Activated CD4-positive, alpha-beta memory T cell treated with anti-CD3 and anti-CD28 coated beads for 36 hours (primary cell): ENCODE results near the gene ACOX3. TPM values are rescaled to one million over a fixed set of nuclear protein-coding genes. Genes with fewer than 3 reads are reported as not detected.
"Not testable (repeated sequence)": the region's sequence is repeated elsewhere in the genome, so short reads cannot be mapped to it uniquely, and the experiment has no call there.

Source experiments
- CTCF ChIA-PET: fragments of 350-600 bp; sonication (Branson Sonifier 250); formaldehyde crosslinking; loops from one replicate; lab custom pipeline; 2021; ENCODE audit warnings: antibody characterized with exemption, inconsistent platforms; lab: Charles Lee
- POLR2A ChIA-PET: fragments of 350-600 bp; sonication (Branson Sonifier 250); formaldehyde crosslinking; loops from one replicate; lab custom pipeline; 2021; ENCODE audit warnings: antibody characterized with exemption; lab: Charles Lee
- DNase-seq: peaks from one replicate; pipeline ENCODE4 v3.0.0-alpha.2; 2020
- H3K27ac Mint-ChIP-seq: one replicate; pipeline ENCODE4 v1.8.0; 2021; ENCODE audit warnings: mixed read lengths
- H3K27me3 Mint-ChIP-seq: one replicate; pipeline ENCODE4 v1.8.0; 2021; ENCODE audit warnings: mixed read lengths
- H3K36me3 Mint-ChIP-seq: one replicate; pipeline ENCODE4 v1.8.0; 2021; ENCODE audit warnings: mixed read lengths
- H3K4me1 Mint-ChIP-seq: one replicate; pipeline ENCODE4 v1.8.0; 2021; ENCODE audit warnings: low read depth, mixed read lengths
- H3K4me3 Mint-ChIP-seq: one replicate; pipeline ENCODE4 v1.8.0; 2021; ENCODE audit warnings: mild to moderate bottlenecking, mixed read lengths
- H3K9me3 Mint-ChIP-seq: one replicate; pipeline ENCODE4 v1.8.0; 2021; ENCODE audit warnings: mixed read lengths
- intact Hi-C: fragments of 100-400 bp; cut with micrococcal nuclease; formaldehyde crosslinking; loops from one replicate; pipeline ENCODE4 v1.15.1; 2023
- total RNA-seq, 2 experiments: library from RNA; stranded (reverse); gene quantifications; one replicate each; pipeline ENCODE4 v1.2.3, GENCODE V29; 2021

ACOX3 gene
- total RNA-seq, 2 experiments from 2014 or later: 42.3 to 45.8 TPM

- CTCF ChIA-PET: interaction anchor here (1.0 to 2.1 kb wide), 5 partner anchors 8 to 52 kb away, joined by 3 to 13 read pairs (median 3); partner anchors contain the start of genes ACOX3 and TRMT44
- peak; percentile 18 for DNase-seq
- Mint-ChIP-seq H3K36me3 (peaks cover 3% of the 10 kb centered on the region), H3K4me1 (peaks cover 27% of the 10 kb centered on the region), H3K4me3 (peak overlapping the region; percentile 97), H3K27ac (peak overlapping the region; percentile 89), H3K27me3 (no peaks in the 10 kb centered on the region), H3K9me3 (no peaks in the 10 kb centered on the region)
- POLR2A ChIA-PET: interaction anchor here (1.8 to 2.2 kb wide), 3 partner anchors 8 to 13 kb away, joined by 5 to 12 read pairs (median 10); partner anchors contain the start of genes ACOX3 and TRMT44
- intact Hi-C loops: loop anchor here (1.0 kb wide), 1 partner anchor 12 kb away; the partner anchor contains the start of genes ACOX3 and TRMT44
Measured at GRCh38 chr4:8427761-8428287, 12.7 kb downstream of the ACOX3 start.

DNA sequence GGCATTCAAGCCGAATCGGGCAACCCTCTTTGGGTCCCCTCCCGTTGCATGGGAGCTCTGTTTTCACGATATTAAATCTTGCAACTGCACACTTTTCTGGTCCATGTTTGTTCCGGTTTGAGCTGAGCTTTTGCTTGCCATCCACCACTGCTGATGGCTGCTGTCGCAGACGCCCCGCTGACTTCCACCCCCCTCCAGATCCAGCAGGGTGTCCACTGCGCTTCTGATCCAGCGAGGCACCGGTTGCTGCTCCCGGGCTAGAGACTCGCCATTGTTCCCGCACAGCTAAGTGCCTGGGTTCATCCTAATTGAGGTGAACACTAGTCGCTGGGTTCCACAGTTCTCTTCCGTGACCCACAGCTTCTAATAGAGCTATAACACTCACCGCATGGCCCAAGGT is 13.3 kb downstream of the ACOX3 start:
- H3K36me3 Mint-ChIP-seq: peaks cover 3% of the 10 kb centered on the region
- H3K4me3 Mint-ChIP-seq: peak overlapping the region; percentile 97
- no peak for DNase-seq
- H3K9me3 Mint-ChIP-seq: no peaks in the 10 kb centered on the region
- ChIA-PET POLR2A (interaction anchor here (1.8 to 2.2 kb wide), 3 partner anchors 7 to 13 kb away, joined by 5 to 12 read pairs (median 10); partner anchors contain the start of genes ACOX3 and TRMT44), CTCF (no interaction called here)
- no peaks in the 10 kb centered on the region for H3K27me3 Mint-ChIP-seq
- peaks cover 27% of the 10 kb centered on the region for H3K4me1 Mint-ChIP-seq
- no peak overlapping the region for H3K27ac Mint-ChIP-seq
- intact Hi-C loops: no loop called here

DNA sequence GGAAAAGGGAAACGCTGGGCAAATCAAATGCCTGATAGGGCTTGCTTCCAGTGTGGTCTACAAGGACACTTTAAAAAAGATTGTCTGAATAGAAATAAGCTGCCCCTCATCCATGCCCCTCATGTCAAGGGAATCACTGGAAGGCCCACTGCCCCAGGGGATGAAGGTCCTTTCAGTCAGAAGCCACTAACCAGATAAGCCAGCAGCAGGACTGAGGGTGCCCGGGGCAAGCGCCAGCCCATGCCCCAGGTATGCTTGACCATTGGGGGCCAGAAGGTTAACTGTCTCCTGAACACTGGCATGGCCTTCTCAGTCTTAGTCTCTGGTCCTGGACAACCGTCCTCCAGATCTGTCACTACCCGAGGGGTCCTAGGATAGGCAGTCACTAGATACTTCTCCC is 17.7 kb downstream of the ACOX3 start:
- Mint-ChIP-seq H3K4me1 (peaks cover 49% of the 10 kb centered on the region), H3K27me3 (no peaks in the 10 kb centered on the region), H3K4me3 (no peak overlapping the region), H3K9me3 (no peaks in the 10 kb centered on the region), H3K36me3 (peaks cover 6% of the 10 kb centered on the region), H3K27ac (no peak overlapping the region)
- POLR2A ChIA-PET: no interaction called here
- intact Hi-C loops: no loop called here
- no peak for DNase-seq
- CTCF ChIA-PET: no interaction called here

GRCh38 chr4:8422327-8422726 is 18.2 kb downstream of the ACOX3 start:
- no peaks in the 10 kb centered on the region for H3K27me3 Mint-ChIP-seq
- peaks cover 6% of the 10 kb centered on the region for H3K36me3 Mint-ChIP-seq
- intact Hi-C loops: no loop called here
- ChIA-PET CTCF (no interaction called here), POLR2A (no interaction called here)
- peaks cover 47% of the 10 kb centered on the region for H3K4me1 Mint-ChIP-seq
- no peak overlapping the region for H3K27ac Mint-ChIP-seq
- no peak for DNase-seq
- no peaks in the 10 kb centered on the region for H3K9me3 Mint-ChIP-seq
- no peak overlapping the region for H3K4me3 Mint-ChIP-seq

DNA sequence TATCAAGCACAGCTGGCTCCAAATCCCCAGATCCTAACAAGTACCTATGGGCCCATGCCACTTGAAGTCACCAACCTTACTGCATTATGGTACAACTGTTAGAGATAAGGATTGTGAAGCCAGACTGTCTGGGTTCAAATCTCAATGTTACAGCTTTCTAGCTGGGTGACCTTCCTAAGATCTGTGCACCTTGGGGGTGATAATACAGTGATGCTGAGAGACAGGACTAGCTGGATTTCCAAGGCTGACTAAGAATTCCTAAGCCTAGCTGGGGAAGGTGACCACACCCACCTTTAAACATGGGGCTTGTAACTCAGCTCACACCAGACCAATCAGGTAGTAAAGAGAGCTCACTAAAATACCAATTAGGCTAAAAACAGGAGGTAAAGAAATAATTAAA is 20.4 kb downstream of the ACOX3 start:
- H3K4me3 Mint-ChIP-seq, H3K9me3 Mint-ChIP-seq, DNase-seq, intact Hi-C loops, H3K27me3 Mint-ChIP-seq: not testable (repeated sequence)
- H3K36me3 Mint-ChIP-seq: peaks cover 15% of the 10 kb centered on the region
- CTCF ChIA-PET: interaction anchor here (0.6 to 2.3 kb wide), 7 partner anchors 9 to 178 kb away, joined by 3 to 14 read pairs (median 5); no protein-coding TSS in a partner anchor
- peaks cover 36% of the 10 kb centered on the region for H3K4me1 Mint-ChIP-seq
- peak overlapping the region; percentile 97 for H3K27ac Mint-ChIP-seq
- POLR2A ChIA-PET: interaction anchor here (1.0 to 2.4 kb wide), 5 partner anchors 8 to 221 kb away, joined by 5 to 21 read pairs (median 10); partner anchors contain the start of genes ACOX3, SH3TC1 and TRMT44

- no peaks in the 10 kb centered on the region for H3K27me3 Mint-ChIP-seq
- H3K4me1 Mint-ChIP-seq: peaks cover 43% of the 10 kb centered on the region
- intact Hi-C loops: loop anchor here (1.0 to 2.0 kb wide), 3 partner anchors 16 to 191 kb away; partner anchors contain the start of genes ACOX3 and TRMT44
- H3K36me3 Mint-ChIP-seq: peaks cover 21% of the 10 kb centered on the region
- H3K9me3 Mint-ChIP-seq: no peaks in the 10 kb centered on the region
- ChIA-PET CTCF (interaction anchor here (0.6 to 2.3 kb wide), 8 partner anchors 9 to 177 kb away, joined by 3 to 14 read pairs (median 5); no protein-coding TSS in a partner anchor), POLR2A (interaction anchor here (1.0 to 2.4 kb wide), 5 partner anchors 9 to 220 kb away, joined by 5 to 21 read pairs (median 10); partner anchors contain the start of genes ACOX3, SH3TC1 and TRMT44)
- peak; percentile 88 for DNase-seq
- H3K27ac Mint-ChIP-seq: peak overlapping the region; percentile 97
- peak overlapping the region; percentile 10 for H3K4me3 Mint-ChIP-seq
Measured at GRCh38 chr4:8419222-8420041, 21.1 kb downstream of the ACOX3 start.

DNA sequence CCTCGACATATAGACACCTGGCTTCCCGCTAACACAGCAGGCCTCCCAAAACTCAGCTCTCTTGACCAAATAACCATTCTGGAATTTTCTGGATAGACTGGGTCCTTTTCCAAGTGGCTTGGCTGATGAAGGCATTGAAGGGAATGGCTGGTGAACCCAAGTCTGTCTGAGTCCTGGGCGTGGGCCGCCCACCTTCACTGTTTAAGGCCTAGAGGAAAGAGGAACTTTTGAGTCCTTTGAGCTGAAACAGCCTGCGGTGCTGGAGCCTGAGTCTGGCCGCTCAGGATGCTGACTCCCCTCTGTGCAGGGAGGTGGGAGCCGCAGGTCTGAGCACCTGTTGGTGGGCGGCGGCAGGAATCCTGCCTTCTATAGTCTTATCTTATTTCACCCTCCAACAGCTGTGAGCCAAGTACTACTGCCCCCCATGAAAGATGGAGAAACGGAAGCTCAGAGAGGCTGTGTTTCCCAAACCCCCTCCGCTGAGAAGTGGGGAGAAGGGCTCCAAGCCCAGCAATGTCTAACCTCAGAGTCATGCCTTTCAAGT is 23.4 kb downstream of the ACOX3 start:
- Mint-ChIP-seq H3K27me3 (peaks cover 1% of the 10 kb centered on the region), H3K9me3 (no peaks in the 10 kb centered on the region), H3K36me3 (peaks cover 30% of the 10 kb centered on the region), H3K4me1 (peaks cover 52% of the 10 kb centered on the region), H3K4me3 (no peak overlapping the region), H3K27ac (peak overlapping the region; percentile 26)
- intact Hi-C loops: no loop called here
- CTCF ChIA-PET: interaction anchor here (0.8 to 1.2 kb wide), 2 partner anchors 12 to 14 kb away, joined by 3 read pairs; no protein-coding TSS in a partner anchor
- no peak for DNase-seq
- POLR2A ChIA-PET: no interaction called here

DNA sequence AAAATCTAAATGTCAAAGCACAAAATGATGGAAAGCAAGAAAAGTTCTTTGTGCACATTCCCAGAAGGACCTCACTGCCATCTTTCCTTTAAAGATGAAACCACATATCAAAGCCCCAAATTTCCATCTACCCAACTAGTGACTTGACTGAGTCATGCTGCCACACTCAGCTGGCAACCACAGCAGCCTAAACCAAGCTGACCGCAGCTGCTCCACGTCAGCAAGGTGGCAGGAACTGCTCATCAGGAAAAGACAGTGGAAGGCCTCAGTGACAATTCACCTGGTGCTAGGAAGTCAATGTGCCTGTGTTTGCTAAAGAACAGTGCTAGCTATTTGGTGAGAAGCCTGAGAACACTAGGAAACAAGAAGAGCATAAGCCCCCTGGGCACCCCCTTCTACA is 26.1 kb downstream of the ACOX3 start:
- peak overlapping the region; percentile 85 for H3K27ac Mint-ChIP-seq
- H3K27me3 Mint-ChIP-seq: peaks cover 1% of the 10 kb centered on the region
- peak; percentile 87 for DNase-seq
- H3K36me3 Mint-ChIP-seq: peaks cover 28% of the 10 kb centered on the region
- CTCF ChIA-PET: interaction anchor here (1.2 kb wide), 1 partner anchor 172 kb away, joined by 3 read pairs; no protein-coding TSS in a partner anchor
- H3K4me1 Mint-ChIP-seq: peaks cover 44% of the 10 kb centered on the region
- peak overlapping the region; percentile 51 for H3K4me3 Mint-ChIP-seq
- POLR2A ChIA-PET: no interaction called here
- no peaks in the 10 kb centered on the region for H3K9me3 Mint-ChIP-seq
- intact Hi-C loops: no loop called here

- Mint-ChIP-seq H3K27ac (no peak overlapping the region), H3K27me3 (peaks cover 1% of the 10 kb centered on the region), H3K36me3 (peaks cover 33% of the 10 kb centered on the region), H3K4me3 (no peak overlapping the region), H3K9me3 (no peaks in the 10 kb centered on the region), H3K4me1 (peaks cover 33% of the 10 kb centered on the region)
- POLR2A ChIA-PET: no interaction called here
- DNase-seq: no peak
- intact Hi-C loops: no loop called here
- CTCF ChIA-PET: no interaction called here
Measured at GRCh38 chr4:8412288-8412687, 28.2 kb downstream of the ACOX3 start.

GRCh38 chr4:8411351-8412180 is 29.0 kb downstream of the ACOX3 start:
- Mint-ChIP-seq H3K27ac (peak overlapping the region; percentile 23), H3K27me3 (peaks cover 1% of the 10 kb centered on the region)
- POLR2A ChIA-PET: no interaction called here

GRCh38 chr4:8410641-8411271 is 29.8 kb downstream of the ACOX3 start:
- Mint-ChIP-seq H3K27ac (no peak overlapping the region), H3K27me3 (peaks cover 1% of the 10 kb centered on the region), H3K4me3 (no peak overlapping the region), H3K9me3 (no peaks in the 10 kb centered on the region), H3K4me1 (peaks cover 29% of the 10 kb centered on the region), H3K36me3 (peaks cover 27% of the 10 kb centered on the region)
- intact Hi-C loops: no loop called here
- CTCF ChIA-PET: no interaction called here
- POLR2A ChIA-PET: no interaction called here
- no peak for DNase-seq

More at GRCh38 chr4:8411351-8412180, 29.0 kb downstream of the ACOX3 start:
- no peaks in the 10 kb centered on the region for H3K9me3 Mint-ChIP-seq
- no peak overlapping the region for H3K4me3 Mint-ChIP-seq
- no peak for DNase-seq
- intact Hi-C loops: no loop called here
- H3K4me1 Mint-ChIP-seq: peaks cover 29% of the 10 kb centered on the region
- CTCF ChIA-PET: no interaction called here
- H3K36me3 Mint-ChIP-seq: peaks cover 30% of the 10 kb centered on the region
